HG03378 (cell line): ENCODE results near the gene PRTN3.
"Not testable (repeated sequence)": the region's sequence is repeated elsewhere in the genome, so short reads cannot be mapped to it uniquely, and the experiment has no call there.

Experiments
- ATAC-seq: cut with Tn5 transposase; IDR thresholded peaks from one replicate; pipeline ENCODE4 v1.9.1; 2021; ENCODE audit warnings: mild to moderate bottlenecking, moderate library complexity; ENCODE audit not compliant: unreplicated experiment

The PRTN3 gene

GRCh38 chr19:862581-863314, 21.9 kb downstream of the PRTN3 start:
- ATAC-seq = no peak

DNA sequence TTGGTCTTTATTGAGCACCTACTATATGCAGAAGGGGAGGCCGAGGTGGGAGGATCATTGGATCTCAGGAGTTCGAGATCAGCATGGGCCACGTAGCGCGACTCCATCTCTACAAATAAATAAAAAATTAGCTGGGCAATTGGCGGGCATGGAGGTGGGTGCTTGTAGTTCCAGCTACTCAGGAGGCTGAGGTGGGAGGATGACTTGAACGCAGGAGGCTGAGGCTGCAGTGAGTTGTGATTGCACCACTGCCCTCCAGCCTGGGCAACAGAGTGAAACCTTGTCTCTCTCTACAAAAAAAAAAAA, 22.5 kb downstream of the PRTN3 start:
- no peak for ATAC-seq

- no peak for ATAC-seq
Observed at GRCh38 chr19:866769-867300, 26.0 kb downstream of the PRTN3 start.

- ATAC-seq = no peak
Observed at GRCh38 chr19:867301-867793, 26.5 kb downstream of the PRTN3 start.

DNA sequence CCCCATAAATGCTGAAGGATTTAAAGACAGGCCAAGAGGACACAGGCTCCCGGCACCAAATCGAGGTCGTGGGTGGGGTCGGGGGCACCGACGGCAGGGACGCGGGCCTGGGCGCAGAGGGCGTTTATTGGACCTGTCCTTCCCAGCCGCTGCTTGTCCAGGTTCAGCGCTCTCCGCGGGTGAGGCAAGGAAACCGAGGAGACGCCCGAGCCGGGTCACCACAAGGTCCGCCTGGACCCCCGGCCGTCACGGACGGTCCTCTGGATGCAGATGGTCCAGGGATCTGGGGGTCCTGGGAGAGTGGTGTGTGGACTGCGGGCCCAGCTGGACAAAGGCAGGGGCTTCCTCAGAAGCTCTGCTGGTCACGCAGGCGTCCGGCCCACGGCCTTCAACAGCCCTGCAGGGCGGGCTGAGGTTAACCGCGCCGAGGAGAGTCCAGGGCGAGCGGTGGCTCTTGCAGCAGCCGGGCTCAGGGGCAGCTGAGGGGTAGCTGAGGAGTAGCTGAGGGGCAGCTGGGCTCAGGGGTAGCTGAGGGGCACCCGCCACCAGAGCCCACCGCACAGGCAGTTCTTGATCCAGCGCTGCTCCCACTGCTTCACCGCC, 27.2 kb downstream of the PRTN3 start:
- ATAC-seq = no peak

DNA sequence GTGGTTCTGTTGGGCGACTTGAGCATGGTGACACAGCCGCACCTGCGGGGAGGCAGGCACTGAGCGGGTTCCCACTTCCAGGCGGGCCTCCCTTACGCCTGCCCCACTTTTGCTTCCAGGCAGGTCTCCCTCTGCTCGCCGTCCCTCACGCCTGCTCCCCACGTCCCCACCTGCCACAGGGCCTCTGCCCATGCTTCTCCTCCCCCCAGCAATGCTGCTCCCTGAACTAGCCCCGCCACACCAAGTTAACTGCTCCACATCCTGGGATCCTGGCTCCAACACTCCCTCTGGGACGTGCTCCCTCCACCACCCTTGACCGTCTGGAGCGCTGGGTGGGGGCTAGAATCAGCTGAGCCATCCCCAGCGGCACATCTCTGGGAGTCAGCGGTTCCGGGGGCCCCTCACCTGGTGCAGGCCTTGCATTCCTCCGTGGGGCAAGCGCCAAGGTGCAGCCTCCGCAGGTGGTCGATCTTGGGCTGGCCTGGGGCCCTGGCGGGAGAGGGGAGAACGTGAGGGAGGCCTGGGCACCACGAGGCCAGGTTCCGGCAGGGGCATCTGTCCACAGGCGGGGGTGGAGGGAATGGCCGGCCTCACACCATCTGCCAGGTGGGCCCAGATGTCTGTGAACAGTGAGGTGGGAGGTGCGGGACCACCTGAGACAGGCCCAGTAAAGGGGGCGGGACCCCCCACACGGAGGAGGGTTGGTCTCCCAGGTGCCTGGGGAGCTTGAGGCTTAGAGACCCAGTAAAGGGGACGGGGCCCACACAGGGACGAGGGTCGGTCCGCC, 27.9 kb downstream of the PRTN3 start:
- no peak for ATAC-seq

GRCh38 chr19:869245-870177, 28.7 kb downstream of the PRTN3 start:
- no peak for ATAC-seq

DNA sequence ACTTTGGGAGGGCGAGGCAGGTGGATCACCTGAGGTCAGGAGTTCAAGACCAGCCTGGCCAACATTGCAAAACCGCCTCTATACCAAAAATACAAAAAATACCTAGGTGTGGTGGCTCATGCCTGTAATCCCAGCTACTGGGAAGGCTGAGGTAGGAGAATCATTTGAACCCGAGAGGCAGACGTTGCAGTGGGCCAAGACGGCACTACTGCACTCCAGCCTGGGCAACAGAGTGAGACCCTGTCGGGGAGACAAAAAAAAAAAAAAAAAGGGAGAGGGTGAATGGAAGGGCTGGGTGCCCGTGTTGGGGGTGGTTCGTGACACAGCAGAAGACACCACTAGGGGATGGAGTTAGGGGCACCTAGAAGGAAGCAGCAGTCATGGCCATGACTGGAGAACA, 29.5 kb downstream of the PRTN3 start:
- no peak for ATAC-seq

- no peak for ATAC-seq
Observed at GRCh38 chr19:870963-871401, 30.2 kb downstream of the PRTN3 start.

GRCh38 chr19:871446-872265, 30.9 kb downstream of the PRTN3 start:
- ATAC-seq = no peak

DNA sequence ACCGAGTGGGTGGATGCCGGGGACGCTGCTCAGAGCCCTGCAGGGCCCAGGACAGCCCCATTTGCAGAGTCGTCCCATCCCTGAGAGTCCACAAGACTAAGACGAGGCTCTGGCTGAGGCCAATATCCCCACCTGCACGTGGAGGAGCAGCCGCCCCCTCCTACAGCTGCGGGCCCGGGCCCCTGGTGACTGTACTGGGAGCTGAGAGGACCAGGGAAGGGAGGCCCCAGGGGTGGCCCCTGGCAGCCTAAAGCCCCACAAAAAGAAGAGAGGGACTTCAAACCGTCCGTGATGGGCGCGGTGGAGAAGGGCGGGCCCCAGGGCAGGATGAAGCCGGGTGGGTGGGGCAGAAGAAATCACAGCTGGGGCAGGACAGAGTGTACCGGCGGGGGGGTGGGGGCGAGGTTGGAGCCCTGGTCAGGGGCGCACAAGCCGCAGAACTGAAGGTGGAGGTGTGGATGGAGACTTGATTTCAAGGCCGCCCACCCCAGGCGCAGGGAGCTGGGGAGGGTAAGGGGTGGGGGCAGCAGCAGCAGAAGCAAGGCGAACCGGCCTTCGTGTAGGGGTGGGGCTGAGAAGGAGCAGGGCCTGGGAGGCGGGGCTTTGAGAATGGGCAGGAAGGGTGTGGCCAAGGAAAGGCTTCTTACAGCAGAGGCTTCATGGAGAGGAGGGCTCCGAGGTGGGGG, 31.6 kb downstream of the PRTN3 start:
- ATAC-seq = no peak

- ATAC-seq = no peak
Observed at GRCh38 chr19:873084-873483, 32.3 kb downstream of the PRTN3 start.

DNA sequence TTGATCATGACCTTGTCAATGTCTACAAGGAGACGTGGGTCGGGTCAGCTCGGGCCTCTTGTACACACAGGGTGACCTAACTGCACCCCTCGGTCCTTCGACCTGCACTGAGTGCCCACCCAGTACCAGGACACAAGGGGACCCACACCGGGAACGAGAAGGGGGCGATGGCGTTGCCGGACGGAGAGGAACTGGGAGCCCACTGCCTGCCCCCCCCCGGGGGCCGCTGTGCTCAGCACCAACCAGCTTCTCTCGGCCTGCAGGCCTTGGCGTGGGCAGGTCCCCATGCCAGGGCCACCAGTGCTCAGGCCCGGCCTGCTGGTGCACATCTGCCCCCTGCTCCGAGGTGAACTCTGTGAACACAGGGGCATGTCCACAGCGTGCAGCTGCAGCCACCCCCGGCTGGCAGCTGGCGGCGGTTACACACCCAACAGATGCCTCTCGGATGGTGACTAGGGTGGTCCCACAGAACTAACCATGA, 32.8 kb downstream of the PRTN3 start:
- no peak for ATAC-seq

DNA sequence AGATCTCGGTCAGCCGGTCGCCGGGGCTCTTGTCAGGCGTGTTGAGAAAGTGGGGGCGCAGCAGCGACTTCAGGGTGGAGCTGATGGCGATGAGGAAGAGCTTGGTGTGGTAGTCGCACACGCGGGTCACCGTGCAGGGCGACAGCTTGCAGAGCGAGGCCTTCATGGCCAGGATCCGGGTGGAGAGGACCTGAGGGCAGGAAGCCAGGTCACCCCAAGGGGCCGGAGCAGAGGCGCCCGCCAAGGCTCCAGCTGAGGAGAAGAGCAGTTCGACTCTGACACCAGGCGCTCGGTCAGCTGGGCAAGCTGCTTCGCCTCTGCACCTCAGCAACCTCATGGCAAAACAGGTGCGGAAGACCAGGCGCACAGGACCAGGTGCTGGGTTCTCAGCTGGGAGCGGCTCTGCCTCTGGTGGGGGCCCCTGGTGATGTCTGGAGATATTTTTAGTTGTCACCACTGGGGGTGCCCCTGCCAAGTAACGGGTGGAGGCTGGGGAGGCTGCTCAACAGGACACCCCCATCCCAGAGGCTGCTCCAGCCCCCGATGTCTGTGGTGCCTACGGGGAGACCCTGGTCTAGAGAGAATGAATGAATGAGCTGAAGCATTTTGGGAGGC, 34.6 kb downstream of the PRTN3 start:
- ATAC-seq = no peak

- ATAC-seq = no peak
Observed at GRCh38 chr19:876089-876488, 35.3 kb downstream of the PRTN3 start.

- ATAC-seq = no peak
Observed at GRCh38 chr19:876780-877314, 36.0 kb downstream of the PRTN3 start.

DNA sequence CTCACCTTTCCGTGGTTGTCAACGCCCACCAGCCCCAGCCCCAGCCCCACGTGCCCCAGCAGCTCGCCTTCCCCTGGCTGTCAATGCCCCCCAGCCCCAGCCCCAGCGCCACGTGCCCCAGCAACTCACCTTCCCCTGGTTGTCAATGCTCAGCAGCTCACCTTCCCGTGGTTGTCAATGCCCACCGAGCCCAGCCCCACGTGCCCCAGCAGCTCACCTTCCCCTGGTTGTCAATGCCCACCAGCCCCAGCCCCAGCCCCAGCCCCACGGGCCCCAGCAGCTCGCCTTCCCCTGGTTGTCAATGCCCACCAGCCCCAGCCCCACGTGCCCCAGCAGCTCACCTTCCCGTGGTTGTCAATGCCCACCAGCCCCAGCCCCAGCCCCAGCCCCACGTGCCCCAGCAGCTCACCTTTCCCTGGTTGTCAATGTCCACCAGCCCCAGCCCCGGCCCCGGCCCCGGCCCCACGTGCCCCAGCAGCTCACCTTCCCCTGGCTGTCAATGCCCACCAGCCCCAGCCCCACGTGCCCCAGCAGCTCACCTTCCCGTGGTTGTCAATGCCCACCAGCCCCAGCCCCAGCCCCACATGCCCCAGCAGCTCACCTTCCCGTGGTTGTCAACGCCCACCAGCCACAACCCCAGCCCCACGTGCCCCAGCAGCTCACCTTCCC, 37.3 kb downstream of the PRTN3 start:
- ATAC-seq = not testable (repeated sequence)
